Cardiac fibroblast (primary cell): ENCODE results near the gene FAM89B.

Experiments
- DNase-seq, 2 donors: peaks; one replicate each; pipeline versions ENCODE4 v3.0.0 to v3.0.0-alpha.2; 2010; ENCODE audit warnings: low read depth in 2 of 2
- H3K4me3 ChIP-seq, 2 donors: replicated peaks in 1 of 2; 1 replicate in 1 of 2; 2 replicates in 1 of 2; pipeline ENCODE4 v1.5.1; 2011; ENCODE audit warnings: low read depth in 2 of 2, low read length in 2 of 2, mild to moderate bottlenecking in 2 of 2, moderate library complexity in 1 of 2
- TF ChIP-seq, protein P1 (sequence below): IDR thresholded peaks from one replicate; pipeline ENCODE4 v1.5.1; 2011; ENCODE audit warnings: low read depth, mild to moderate bottlenecking, low read length, inconsistent platforms

FAM89B gene

DNA sequence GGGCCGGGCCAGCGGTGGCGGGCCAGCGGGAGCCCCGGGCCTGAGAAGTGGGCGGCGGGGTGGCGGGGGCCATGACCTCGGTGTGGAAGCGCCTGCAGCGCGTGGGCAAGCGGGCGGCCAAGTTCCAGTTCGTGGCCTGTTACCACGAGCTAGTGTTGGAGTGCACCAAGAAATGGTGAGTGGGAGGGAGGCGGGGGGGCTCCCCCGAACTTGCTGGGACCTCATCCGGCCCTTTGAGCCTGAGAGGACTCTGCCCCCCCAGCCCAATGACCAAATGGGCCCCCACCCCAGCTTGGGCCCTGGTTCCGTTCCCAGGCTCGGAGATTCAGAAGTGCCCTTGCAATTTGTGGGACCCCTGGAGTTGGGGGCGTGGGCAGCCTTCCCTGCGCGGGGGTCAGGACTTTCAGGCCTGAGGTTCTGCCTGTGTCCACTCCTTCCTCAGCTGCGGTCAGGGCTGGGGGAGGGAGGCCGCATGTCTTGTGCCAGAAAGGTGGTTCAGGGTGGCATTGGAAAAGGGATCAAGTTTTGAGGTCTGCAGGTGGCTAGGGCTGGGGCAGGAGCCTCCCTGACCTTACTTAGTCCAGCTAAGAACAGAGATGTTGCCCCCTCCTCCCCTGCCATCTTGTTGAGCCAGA lies 4.0 kb downstream of the FAM89B start:
- DNase-seq, result no peak
- TF ChIP-seq, protein P1, sequence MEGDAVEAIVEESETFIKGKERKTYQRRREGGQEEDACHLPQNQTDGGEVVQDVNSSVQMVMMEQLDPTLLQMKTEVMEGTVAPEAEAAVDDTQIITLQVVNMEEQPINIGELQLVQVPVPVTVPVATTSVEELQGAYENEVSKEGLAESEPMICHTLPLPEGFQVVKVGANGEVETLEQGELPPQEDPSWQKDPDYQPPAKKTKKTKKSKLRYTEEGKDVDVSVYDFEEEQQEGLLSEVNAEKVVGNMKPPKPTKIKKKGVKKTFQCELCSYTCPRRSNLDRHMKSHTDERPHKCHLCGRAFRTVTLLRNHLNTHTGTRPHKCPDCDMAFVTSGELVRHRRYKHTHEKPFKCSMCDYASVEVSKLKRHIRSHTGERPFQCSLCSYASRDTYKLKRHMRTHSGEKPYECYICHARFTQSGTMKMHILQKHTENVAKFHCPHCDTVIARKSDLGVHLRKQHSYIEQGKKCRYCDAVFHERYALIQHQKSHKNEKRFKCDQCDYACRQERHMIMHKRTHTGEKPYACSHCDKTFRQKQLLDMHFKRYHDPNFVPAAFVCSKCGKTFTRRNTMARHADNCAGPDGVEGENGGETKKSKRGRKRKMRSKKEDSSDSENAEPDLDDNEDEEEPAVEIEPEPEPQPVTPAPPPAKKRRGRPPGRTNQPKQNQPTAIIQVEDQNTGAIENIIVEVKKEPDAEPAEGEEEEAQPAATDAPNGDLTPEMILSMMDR, result no peak

DNA sequence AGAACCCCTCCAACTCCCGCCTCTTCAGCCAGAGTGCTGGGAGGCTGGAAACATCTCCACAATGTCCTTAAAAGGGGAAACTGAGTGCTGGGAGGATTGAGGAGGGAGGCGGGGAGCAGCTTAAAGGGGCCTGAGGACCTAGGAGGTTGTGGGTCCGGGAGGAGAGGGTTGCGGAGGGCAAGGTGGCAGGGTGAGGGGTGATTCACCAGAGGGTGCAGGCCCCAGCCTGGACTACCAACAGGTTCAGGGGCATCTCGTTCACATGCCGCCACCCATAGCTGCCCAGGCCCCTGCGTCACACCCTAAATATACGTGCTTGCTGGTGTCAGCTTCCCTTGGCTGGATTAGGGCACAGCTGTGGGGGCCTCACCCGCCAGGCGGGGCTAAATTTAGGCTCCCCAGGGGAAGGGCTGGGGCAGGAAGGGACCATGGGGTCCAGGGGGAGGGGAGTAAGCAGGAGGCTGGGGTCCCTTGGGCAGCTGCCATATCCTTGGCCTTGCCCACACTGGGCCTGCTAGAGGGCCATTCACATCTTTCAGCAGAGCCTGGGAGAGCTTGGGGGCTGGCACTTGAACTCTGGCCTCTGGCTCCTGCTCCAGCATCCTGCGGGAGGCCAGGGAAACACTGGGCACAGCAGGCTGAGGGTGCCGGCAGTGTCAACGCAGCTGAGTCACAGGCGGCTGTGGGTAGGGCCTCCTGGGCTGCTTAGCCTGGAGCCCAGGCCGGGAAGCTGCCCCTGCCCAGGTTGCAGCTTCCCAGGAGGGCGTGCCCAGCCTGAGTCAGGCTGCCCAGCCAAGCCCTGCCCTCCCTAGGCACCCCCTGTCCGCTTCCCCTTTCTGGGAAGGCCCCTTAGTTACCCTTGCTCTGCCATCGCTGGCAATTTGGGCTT lies 4.8 kb downstream of the FAM89B start:
- DNase-seq, result peak; percentile 64 to 70
- H3K4me3 ChIP-seq, result peak overlapping the region; percentile 56 to 74
- TF ChIP-seq, protein P1, result no peak

More for the DNA sequence above, 4.0 kb downstream of the FAM89B start:
- H3K4me3 ChIP-seq, result peak overlapping the region; percentile 56 to 74

DNA sequence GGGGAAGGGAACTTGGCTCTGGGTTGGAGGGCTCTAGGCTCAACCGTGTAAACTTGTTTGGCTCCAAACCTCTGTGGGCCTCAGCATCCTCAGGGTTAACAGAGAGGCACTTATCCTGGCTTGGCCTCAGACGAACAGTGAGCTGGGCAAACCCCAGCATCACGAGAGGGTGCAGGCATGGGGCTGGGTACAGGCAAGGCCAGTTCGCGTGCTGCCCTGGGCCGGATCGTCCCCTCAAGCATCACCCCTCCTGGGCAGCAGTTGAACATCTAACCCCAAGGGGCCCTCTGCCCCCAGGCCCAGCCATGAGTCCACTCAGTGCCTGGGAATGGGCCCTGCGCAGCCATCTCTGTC lies 5.4 kb downstream of the FAM89B start:
- TF ChIP-seq, protein P1, result no peak
- no peak for DNase-seq
- H3K4me3 ChIP-seq, result peak overlapping the region; percentile 56 to 74

DNA sequence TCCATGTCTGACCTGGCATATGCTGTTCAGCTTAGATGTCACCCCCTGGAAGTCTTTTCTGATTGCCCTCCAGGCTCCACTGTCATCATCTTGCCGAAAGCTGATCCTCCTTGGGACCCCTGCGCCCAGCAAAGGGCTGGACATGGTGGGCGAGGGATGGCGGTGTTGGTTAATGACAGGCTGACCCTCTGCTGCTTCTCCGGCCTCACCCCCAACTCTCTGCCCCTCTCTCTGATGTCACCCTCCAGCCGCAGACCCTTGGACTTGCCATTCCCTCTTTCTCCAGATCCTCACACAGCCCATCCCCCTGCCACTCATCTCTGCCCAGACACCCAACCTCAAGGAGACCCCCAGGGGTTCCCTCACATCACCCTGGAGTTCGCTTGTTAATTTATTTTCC lies 5.8 kb downstream of the FAM89B start:
- no peak for DNase-seq
- TF ChIP-seq, protein P1, result no peak
- H3K4me3 ChIP-seq, result peak overlapping the region in 1 of 2 donors; percentile 56

DNA sequence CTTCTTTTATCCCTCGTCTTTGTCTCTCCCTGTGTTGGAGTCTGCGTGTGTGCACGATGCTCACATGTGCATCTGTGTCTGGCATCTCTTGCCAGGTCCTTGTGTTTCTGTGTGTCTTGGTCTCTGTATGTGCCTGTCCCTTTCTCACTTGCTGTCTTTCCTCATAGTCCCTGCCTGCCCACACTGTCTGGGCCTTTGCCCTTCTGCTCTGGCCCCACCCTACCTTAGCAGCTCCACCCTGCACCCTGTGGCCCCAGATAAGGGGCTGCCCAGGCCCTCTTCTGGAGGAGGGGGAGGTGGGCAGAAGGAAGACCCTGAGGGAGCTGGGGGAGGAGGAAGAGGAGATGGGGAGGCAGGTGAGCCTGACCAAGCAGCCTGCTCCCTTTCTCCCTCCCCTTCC lies 6.3 kb downstream of the FAM89B start:
- DNase-seq, result no peak
- no peak overlapping the region for H3K4me3 ChIP-seq
- TF ChIP-seq, protein P1, result no peak

DNA sequence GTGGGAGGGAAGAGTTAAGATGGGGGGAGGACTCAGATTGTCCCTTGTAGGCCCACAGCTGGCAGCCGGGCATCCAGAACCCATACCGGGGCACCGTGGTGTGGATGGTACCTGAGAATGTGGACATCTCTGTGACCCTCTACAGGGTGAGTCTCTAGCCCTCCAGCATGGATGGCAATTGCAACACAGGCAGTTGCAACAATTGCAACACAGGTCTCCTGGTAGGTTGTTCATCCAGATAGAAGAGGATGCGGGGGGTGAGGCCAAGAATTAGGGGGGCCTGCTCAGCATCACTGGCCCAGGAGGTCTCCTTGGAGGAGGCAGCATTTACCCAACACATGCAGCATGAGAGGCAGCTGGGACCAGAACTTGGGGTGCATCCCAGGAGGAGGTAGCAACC lies 7.0 kb downstream of the FAM89B start:
- no peak overlapping the region for H3K4me3 ChIP-seq
- no peak for DNase-seq
- TF ChIP-seq, protein P1, result no peak
